SKM-1 (cell line): ENCODE results near the gene PRSS50.

Source experiments
- DNase-seq: peaks from one replicate; lab custom pipeline; 2025; ENCODE audit not compliant: unreplicated experiment; lab: John Stamatoyannopoulos, UW

Gene PRSS50

DNA sequence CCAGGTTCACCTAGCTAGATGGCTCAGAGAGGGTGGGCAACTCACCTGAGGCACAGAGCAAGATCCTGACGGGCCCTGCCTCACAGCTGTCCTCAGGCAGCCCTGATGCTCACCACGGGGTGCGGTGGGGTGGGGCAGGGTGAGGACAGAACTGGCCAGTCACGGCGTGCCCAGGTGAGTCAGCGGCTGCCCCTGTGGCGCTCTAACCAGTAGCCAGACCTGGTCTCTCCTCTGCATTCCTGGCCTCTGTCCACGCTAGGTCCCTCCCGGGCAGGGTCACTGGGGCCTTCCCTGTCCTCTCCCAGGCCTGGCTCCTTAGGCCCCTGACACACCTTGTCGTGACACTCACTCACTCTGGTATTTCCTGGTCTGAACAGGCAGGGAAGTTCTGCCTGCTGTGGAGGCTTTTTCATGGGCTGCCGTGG, 25.1 kb downstream of the PRSS50 start:
- no peak for DNase-seq

DNA sequence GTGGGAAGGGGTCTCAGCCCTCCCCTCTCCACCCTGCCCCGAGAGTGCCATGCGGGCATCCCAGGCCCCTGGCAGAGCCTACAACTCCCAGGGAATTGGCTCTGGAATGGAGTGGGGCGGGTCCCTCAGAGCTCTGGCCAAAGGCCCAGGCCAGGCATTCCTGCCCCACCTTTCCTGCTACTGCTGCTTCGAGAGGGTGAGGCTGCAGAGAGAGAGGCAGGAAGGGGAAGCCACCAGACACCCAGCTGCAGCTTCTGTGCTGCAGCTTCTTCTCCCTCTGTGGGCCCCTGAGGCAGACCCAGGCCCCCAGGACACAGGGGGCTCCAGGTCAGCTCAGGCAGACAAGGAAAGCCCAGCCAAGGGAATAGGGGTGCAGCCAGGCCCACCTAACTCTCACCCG, 26.9 kb downstream of the PRSS50 start:
- no peak for DNase-seq

DNA sequence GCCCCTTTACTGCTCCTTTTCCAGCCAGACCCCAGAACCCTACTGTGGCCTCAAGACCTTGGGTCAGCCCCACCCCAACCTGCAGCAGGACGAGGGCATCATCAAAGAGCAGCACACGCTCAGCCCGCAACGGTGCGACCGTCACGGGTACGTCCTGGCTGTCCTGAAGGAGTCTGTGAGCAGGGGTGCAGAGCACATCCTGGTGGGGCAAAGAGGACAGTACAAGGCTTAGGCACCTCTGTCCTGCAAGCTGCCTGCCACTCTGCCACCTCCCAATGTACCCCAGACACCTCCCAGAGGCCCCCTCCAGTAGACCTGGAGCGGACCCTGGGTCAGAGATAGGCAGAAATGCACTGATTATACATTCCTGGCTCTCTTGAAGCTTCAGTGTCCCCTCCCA, 32.2 kb downstream of the PRSS50 start:
- no peak for DNase-seq

DNA sequence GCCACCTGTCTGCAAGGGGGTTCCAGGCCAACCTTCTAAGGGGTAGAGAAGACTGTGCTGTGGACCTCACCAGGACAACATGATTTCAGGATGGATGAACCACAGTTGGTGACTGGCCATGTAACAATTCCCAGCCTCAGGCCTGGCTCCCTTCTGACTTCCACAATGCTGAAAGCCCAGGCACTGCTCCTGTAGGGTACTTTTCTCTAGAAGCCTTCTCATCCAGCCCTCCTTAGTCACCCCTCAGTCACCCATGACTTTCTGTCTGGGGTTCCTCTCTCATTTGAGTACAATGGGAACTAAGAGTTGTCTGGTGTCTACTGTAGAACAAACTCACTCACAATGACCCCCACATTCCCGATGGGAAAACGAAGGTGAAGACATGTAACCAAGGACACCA, 32.8 kb downstream of the PRSS50 start:
- no peak for DNase-seq

DNA sequence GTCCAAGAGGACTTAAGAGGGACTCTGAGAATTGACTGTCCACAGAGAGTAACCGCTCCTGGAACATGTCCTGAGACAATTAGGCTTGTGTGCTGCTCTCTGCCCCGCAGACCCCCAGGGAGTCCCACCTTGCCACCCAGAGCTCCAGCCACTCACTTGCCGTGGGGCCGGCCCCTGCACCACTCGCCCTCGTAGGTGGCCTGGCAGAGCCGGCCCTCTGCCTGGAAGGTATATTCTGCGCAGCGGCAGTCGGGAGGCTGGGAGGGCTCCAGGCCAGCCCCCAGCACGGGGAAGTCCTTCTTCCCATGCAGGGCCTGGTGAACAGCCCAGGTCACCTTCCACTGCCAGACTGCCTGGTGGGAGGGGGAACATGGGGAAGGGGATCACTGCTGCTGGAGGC, 34.7 kb downstream of the PRSS50 start:
- DNase-seq = no peak

DNA sequence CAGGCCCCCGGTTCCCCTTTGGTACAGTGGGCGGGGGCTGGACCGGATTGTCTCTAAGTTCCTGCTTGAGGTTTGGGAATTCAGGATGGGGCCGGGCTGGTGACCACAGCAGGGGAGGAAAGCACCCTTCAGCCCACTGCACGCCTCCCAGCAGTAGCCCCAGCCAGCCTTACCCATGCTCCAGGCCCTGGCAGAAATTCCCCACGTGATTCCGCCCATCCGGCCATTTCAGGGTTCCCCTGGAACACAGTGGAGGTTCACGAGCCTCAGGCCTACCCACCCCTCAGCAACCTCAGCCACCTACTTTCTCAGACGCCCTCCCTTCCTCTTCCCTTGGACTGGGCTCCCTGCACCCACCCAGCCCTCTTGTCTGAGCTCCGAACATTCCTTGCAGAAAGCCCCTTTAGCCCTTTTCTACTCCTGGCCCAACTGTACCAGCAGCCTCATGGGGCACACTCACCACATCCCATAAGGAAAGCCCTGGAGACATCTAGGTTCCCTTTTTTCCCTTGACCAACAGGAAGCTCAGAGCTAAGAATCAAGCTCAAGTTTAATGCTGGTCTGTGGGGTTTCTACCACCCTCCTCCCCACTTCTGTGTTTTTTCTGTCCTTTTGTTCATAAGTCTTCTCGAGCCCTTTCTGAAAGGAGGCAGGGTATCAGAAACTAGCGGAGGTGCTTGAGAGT, 35.7 kb downstream of the PRSS50 start:
- peak; percentile 30 for DNase-seq

DNA sequence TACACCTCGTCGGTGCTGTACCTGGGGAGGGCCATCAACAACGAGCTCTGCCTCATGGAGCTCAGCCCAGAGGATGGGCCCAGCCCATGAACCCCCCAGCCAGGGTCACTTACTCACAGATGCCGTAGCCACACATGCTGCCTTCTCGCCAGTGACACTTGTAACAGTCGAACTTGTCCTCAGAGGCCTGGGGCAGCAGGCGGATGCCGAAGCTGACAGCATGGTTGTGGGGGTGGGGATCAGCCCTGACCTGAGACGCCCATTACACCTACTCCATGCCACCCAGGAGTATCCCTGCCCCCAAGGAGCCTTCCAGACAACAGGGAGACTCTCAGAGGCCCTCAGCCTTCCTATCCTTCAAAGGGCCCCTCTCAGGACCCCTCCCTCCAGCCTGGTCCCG, 36.3 kb downstream of the PRSS50 start:
- no peak for DNase-seq

DNA sequence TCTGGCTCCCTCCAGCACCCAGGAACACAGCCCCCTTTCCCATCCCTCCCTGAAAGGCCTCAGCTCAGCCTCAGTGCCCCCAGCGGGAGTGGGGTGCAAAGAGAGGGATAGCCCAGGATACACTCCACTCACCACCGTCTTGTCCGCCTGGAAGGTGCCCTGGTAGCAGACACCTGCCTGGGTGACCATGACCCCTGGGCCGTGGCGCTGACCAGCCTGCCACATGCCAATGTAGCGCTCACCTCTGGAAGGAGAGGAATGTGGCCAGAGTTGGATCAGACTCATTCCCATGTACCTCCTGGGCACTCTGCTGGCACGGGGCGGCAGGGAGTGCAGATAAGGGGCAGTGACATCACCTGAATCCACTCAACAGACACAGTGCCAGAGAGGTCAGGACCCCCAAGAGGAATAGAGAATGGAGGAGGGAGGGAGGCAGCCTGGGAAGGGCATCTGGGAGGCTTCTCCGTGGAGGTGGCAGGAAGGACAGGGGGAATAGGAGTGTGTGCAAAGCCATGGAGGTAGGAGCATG, 37.3 kb downstream of the PRSS50 start:
- no peak for DNase-seq

DNA sequence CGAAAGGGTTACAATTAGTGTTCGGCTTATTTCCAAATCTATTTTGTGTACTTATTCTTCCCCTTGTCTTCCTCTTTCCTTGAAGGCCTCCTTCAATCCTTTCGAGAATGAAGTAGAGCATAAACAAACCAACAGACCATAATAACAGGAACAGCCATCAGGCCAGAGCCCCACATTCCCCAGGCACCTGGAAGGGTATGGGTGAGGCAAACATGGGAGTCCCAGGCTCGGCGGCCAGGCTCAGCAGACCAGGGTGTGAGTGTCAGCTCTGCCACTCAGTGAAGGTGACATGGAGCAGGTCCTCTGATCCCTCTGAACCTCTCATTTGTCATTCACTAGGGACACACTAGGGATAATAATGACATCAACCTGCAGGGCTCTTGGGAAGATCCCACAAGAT, 38.0 kb downstream of the PRSS50 start:
- DNase-seq = no peak

DNA sequence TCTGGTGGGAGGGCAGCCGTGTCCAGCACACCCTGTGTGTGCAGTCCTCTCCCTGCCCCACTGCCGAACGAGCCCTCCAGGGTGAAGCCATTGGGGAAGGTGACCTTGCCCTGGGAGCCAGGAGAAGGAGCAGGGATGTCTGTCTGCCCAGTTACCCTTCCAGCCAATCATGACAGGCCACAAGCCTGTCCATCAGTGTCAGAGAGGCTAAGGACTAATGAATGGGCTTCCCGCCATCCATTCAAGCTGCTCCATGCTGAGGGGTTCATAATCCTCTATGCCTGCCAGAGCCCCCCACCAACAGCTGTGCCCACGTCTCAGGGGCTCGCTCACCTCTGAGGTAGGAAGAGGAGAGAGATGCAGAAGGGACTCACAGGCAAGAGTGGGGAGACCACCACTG, 39.4 kb downstream of the PRSS50 start:
- no peak for DNase-seq

DNA sequence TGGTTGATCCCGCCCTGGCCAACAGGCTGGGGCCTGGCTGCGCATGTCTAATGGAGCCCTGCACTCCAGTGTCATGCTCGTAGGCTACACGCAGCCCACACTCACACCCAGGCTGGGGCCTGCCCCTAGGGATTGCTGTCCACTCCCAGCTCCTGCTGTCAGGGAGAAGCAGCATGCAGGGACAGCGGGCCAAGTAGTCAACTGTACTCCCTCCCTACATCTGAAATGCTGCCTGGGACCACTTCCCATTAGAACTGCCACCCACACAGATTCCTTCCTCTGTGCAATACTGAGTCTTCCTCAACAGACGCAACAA, 40.3 kb downstream of the PRSS50 start:
- no peak for DNase-seq

DNA sequence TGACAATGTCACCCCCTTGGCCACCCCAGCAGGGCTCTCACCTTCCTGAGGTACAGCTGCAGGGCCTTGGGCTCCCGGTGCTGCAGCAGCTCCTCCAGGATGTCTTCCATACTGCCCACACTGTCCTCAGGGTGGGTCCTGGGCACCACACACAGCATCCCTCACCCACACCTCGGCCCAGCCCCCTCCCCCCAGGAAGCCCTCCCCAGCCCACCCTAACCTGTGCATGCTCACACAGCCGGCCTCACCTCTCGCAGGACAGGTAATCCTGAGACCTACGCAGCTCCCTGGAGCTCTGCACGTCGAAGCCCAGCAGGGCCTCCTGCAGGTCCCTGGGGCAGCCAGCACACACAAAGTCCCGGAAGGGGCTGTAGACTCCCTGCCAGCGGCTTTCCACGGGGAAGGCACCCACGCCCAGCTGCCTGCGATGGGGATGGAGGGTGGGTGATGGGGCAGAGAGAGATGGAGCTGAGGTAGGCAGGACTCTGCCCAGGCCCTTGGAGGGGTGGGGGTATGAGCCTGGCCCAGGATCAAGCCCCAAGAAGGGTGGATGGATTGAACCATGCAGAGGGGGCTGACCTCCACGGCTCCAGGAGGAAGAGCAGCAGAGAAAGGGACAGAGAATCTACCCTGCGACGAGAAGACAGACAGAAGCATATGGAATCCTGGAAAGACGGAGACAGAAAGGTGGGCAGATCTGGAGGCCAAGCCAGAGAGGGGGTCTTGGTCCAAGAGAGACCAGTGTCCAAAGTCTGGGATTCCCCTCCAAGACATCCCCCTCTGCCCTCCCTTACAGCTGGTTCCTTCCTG, 40.9 kb downstream of the PRSS50 start:
- no peak for DNase-seq

DNA sequence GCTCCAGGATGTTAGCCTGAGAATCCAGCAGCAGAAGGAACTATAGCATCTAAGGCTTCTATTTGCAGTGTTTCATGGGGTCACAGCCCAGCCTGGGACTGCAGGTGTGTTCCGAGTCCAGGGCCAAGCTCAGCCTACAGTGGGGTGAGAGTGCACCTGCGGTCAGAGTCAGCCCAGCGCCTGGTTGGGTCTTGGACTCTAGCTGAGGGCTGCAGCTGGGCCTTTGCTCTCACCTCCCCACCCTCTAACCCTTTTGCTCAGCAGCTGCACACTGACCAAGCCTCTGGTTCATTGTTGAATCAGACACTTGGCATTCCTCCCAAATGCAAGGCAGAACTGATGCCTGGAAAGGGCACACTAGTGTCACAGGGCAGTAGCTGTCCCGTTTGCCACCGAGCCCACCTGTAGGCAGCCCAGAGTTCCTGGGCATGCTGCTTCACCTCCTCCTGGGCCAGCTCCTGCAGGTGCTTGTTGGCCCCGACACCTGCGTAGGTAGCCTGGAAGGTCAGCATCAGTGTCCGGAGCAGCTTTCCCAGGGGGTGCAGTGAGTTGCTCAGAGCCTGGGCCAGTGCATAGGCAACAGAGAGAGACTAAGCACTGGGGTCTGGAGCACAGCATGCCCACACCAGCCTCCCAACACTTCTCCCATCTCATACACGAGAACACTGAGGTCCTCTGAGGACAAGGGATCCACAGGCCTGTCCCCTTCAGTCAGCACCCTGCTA, 41.7 kb downstream of the PRSS50 start:
- DNase-seq = no peak

DNA sequence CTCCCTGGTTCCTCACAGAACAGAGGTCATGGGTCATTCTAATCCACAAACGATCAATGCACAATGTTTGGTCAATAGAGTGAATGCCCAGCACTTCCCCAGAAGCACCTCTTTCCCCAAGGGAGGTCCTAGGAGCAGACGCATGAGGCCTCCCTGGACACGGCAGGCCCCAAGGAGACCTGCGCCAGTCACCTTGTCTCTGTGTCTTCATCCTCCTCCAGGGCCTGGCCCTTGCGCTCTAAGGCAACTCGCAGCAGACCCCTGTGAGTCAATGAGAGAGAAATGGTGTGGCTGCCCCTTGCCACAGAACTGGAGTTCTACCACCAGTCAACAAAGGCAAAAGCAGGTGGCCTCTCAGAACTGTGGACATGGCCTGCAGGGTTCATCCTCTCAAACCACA, 42.2 kb downstream of the PRSS50 start:
- no peak for DNase-seq

DNA sequence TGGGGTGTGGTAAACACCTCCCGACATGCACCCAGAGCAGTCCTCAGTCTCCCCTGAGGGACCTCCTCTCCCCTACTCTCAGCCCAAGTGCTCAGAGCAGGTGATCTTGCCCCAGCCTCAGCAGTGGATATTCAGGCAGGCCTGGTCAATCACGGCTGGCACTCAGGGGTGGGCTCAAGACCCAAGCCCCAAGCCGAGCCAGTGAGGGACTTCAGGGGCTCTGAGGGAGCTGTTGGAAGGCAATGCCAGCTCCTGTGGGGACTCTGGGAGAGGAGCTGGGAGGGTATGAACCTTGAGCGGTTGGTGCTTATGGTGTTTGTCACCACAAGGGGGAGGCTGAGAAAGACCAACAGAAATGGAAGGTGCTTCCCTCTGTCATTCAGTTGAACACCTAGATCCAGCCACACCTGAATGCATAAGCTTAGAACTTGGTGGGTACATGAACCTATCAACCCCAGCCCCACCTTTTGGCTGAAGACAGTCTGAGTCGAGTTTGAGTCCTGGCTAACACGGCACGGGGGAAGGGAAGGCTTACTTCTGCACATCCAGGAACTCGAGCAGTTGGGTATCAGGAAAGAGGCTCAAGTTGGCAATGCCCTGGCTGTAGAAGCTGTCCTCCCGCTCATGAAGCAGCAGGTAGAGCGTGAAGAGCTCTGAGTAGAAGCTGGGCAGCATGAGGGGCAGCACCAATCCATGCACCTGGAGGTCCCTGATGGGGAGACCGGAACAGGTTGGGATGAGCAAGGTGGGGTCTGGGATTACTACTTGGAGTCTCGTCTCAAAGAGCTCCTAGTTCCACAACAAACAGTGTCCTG, 43.4 kb downstream of the PRSS50 start:
- DNase-seq = no peak

DNA sequence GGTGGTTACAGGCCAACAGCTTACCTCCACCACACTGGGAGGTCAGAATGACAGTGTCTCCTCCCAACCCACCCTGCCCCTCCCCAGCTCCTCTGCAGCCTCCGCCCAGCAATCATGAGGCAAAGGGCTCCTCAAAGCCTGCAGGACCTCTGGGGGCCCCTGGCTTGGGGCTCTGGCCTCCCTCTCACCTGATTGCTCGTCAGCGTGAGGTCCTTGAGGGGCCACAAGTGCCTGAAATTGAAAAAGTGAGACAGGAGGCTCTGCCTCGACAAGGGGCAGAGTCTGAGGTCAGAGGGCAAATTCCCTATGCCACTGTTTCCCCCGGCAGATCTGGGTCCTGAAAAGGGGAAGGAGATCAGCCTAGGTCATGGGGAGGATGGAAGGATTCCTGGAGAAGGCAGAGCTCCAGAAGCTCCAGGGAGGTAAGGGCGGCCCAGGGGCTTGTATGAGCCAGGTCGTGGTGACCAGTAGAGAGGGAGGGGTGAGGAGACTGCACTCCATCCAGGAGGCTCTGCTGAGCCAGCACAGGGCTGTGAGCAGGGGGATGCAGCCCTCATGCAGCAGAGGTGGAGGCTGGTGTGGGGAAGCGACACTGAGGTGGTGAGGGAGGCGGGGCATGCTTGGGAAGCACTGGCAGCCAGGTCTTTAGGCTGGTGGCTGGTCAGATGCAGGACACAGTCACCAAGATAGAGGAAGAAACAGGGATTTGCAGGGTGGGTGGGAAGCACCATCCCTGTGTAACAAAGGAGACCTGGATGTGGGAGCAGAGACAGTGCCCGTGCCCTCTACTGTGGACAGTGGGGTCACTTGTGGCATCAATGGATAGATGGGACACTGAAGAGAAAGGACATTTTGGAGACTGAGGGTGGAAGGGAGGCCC, 44.3 kb downstream of the PRSS50 start:
- no peak for DNase-seq

DNA sequence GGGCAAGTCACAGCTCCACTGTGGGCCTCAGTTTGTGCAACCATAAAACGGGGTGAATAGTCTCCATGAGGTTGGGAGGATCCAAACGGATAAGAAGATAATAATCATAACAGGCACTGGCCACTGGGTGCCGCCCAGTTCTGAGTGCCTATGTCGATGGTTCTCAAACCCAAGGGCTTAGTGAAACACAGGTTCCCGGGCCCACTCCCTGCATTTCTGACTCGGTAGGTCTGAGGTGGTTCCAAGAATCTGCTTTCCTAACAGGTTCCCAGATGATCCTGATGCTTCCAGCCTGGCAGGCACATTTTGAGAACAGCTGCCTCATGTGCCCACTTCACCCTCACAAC, 45.3 kb downstream of the PRSS50 start:
- DNase-seq = no peak

DNA sequence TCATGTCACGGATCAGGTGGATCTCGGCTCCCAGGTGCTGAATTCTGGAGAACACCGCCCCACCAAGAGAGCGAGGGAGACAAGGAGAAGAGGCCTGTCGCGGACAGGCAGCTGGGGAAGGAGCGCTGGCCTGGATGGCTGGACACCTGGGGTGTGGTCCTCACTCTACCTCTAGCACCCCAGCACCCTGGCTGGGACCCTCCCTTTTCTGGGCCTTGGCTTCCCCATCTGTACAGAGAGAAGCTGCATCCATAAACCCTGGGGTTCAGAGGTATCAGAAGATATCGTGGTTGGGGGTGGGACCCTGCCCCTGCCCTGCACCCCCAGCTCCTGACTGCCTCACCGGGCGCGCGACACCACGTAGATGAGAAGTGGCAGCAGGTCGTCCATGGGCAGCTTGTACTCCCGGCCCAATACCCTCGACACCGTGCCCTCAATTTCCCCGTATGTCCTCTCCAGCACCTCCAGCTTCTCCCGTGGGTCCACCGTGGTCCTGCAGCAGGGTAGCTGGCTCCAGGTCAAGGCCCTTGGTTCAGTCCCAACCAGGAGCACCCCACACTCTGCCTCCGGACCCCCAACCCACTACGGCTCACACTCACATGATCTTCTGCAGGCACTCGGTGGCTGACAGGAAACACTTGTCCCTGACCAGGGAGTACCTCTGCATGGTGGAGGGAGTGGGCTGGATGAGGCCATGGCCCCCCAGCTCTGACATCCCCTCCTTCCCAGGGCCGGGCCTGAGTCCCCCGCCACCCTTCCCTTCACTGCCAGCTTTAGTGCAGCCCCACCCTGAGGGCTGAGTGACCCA, 45.9 kb downstream of the PRSS50 start:
- DNase-seq = no peak

DNA sequence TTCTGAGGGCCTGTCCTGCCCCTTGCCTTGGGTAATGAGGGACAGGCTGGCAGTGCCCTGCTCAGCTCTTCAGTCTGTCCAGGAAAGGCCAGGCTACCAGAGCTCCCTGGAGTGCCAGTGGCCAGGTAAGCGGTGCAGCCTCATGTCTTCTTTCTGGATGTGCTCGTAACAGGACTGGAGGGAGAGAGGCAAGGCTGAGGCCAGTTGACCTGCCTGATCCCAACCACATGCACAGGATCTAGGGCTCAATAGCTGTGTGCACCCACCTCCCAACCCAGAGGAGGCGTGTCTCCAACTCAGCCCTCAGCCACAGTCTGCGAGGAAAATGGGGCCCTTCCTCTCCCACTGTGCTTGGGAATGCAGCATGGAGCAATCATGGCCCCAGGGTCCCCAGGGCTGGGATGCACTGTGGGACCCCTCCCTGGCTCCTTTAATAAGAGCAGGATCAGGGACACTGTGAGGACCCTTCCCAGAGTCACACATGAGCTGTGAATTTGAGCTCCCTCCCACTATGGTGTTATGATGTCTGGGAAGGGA, 46.7 kb downstream of the PRSS50 start:
- DNase-seq = no peak
